Bronchial epithelial cell (primary cell): ENCODE measurements around the gene PUS3. TPM values are rescaled to one million over a fixed set of nuclear protein-coding genes. Genes with fewer than 3 reads are reported as not detected.
"Not testable (repeated sequence)": the region's sequence is repeated elsewhere in the genome, so short reads cannot be mapped to it uniquely, and the experiment has no call there.

Experiments used
- DNase-seq: peaks from one replicate; pipeline ENCODE4 v3.0.0-alpha.2; 2010; ENCODE audit warnings: low read depth
- FAIRE-seq: peaks from 2 replicates; lab custom pipeline; 2011; peaks lifted over from hg19 to GRCh38; lab: Jason Lieb, UNC
- H3K27me3 ChIP-seq: 2 replicates; pipeline ENCODE4 v1.5.1; 2011; ENCODE audit warnings: low read length; ENCODE audit not compliant: control insufficient read depth, insufficient read depth
- H3K36me3 ChIP-seq: 2 replicates; pipeline ENCODE4 v1.5.1; 2011; ENCODE audit warnings: low read length; ENCODE audit not compliant: control insufficient read depth, insufficient read depth
- H3K4me3 ChIP-seq: 2 replicates; pipeline ENCODE4 v1.5.1; 2011; ENCODE audit warnings: mild to moderate bottlenecking, low read depth, low read length, control low read depth
- total RNA-seq: library from RNA; depleted of rRNA; stranded (reverse); fragments of >200 nt; gene quantifications from 2 replicates; pipeline ENCODE4 v1.2.1, GENCODE V29; 2014
- TF ChIP-seq, protein P1 (sequence below): IDR thresholded peaks from 2 replicates; pipeline ENCODE4 v1.5.1; 2011; ENCODE audit warnings: mild to moderate bottlenecking, moderate library complexity, low read length, control low read depth, inconsistent platforms; ENCODE audit not compliant: insufficient read depth, severe bottlenecking

PUS3 gene
- total RNA-seq, 1 donor from 2014 or later, result 19.5 TPM

DNA sequence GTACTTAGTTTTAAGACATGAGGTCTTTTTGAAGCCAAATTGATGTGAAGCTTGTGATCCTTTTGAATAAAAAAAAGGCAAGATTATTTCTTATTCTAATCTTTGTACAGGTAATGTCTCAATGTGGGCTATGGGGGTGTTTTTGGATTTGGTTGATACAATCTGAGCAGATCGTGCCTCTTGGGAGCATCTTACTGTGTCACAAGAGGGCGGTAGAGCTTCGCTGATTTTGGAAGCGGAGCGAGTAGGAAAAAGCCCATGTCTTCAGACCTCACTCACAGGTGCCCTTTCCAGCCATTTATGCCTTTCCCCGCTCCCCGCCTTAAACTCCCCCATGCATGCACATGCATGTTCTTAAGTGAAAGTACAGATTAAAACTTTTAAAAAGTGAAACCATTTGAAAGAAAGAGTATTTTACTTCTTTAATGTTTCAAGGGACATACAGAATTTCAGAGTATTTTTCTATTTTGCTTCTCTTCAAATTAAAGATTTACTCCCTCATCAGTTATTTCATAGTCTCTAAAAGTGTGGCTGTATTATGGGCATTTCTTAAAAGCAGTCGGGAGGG lies 20.1 kb upstream of the PUS3 start:
- H3K4me3 ChIP-seq, result no peak overlapping the region
- TF ChIP-seq, protein P1, sequence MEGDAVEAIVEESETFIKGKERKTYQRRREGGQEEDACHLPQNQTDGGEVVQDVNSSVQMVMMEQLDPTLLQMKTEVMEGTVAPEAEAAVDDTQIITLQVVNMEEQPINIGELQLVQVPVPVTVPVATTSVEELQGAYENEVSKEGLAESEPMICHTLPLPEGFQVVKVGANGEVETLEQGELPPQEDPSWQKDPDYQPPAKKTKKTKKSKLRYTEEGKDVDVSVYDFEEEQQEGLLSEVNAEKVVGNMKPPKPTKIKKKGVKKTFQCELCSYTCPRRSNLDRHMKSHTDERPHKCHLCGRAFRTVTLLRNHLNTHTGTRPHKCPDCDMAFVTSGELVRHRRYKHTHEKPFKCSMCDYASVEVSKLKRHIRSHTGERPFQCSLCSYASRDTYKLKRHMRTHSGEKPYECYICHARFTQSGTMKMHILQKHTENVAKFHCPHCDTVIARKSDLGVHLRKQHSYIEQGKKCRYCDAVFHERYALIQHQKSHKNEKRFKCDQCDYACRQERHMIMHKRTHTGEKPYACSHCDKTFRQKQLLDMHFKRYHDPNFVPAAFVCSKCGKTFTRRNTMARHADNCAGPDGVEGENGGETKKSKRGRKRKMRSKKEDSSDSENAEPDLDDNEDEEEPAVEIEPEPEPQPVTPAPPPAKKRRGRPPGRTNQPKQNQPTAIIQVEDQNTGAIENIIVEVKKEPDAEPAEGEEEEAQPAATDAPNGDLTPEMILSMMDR, result peak; percentile 87
- H3K36me3 ChIP-seq, result no peaks in the 10 kb centered on the region
- DNase-seq, result peak; percentile 67
- no peak for FAIRE-seq
- no peaks in the 10 kb centered on the region for H3K27me3 ChIP-seq

DNA sequence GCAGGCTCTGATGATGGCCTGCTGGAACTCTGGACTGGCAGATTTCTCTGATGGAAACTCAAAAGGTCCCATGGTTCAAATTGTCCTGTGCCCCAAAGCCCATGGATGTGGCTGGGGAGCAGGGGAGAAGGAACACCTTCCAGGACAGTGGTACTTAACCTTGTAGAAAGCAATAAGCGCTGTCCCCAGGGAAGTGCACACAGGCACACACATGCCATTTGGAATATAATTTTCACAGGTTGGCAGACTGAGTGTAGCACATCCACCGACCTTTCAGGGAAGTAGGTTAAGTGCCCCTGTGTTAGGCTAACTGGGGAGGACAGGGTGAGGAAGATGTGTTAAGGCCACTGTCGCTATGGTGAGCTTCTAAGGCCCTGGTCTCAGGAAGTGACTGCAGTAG lies 19.1 kb upstream of the PUS3 start:
- DNase-seq (no peak), FAIRE-seq (no peak)
- TF ChIP-seq, protein P1, result no peak
- Histone ChIP-seq H3K36me3 (no peaks in the 10 kb centered on the region), H3K27me3 (no peaks in the 10 kb centered on the region), H3K4me3 (no peak overlapping the region)

- Histone ChIP-seq H3K36me3 (no peaks in the 10 kb centered on the region), H3K27me3 (peaks cover 2% of the 10 kb centered on the region), H3K4me3 (no peak overlapping the region)
- no peak for FAIRE-seq
- TF ChIP-seq, protein P1, result no peak
- no peak for DNase-seq
These were observed 18.0 kb upstream of the PUS3 start for GRCh38 chr11:125921042-125921441.

DNA sequence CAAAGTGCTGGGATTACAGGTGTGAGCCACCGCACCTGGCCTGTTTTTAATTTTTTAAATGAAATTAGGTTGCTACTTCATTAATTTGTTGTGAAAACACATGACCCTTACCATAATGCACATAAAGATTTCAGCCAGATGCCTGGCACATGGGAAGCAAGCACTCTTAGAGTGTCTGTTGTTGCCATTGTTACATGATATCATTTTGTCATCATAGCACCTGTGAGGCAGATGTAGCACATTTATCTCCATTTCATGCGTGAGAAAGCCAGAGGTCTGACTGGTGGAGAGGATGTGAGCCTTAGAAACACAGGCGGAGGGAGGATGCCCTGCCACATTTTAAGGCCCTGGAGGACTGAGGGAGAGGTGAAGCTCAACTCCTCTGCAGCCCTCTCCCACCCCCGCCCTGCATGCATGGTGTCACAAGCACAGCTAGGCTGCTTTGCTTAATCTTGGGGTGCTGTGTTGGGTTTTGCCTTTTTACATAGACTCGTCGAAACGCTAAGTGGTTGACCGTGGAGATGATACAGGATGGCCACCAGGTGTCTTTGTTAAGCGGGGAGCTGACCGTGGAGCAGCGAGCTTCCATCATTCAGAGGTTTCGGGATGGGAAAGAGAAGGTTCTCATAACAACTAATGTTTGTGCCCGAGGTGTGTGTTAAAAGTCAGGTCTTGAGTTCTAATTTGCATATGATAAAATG lies 15.3 kb upstream of the PUS3 start:
- Histone ChIP-seq H3K36me3 (no peaks in the 10 kb centered on the region), H3K27me3 (peaks cover 2% of the 10 kb centered on the region), H3K4me3 (no peak overlapping the region)
- no peak for DNase-seq
- TF ChIP-seq, protein P1, result no peak
- no peak for FAIRE-seq

DNA sequence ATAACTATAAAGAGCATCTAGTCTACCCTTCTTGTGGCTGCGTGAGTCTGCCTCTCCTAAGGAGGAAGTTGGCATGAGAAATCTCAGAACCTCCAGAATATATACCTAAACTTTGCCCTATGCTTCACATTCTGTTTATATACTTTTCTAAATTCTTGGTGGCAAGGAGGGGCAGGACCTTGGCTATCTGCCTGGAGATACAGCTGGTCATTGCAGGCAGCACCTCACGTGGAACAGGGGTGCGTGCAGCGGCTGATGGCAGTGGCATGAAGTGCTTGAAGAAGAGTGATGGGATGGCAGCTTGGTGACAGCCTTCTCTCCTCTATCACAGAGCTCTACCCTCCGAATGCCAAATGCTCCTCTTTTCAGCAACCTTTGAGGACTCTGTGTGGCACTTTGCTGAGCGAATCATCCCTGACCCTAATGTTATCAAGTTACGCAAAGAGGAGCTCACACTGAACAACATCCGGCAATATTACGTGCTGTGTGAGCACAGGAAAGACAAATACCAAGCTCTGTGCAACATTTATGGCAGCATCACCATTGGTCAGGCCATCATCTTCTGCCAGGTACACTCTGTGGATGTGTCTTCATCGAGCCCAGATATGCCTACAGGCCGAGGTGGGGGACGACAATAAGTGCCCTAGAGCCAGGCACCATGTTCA lies 13.8 kb upstream of the PUS3 start:
- no peaks in the 10 kb centered on the region for H3K36me3 ChIP-seq
- TF ChIP-seq, protein P1, result no peak
- no peak overlapping the region for H3K4me3 ChIP-seq
- H3K27me3 ChIP-seq, result peaks cover 2% of the 10 kb centered on the region
- FAIRE-seq (no peak), DNase-seq (no peak)

GRCh38 chr11:125914601-125915000 lies 11.6 kb upstream of the PUS3 start:
- H3K27me3 ChIP-seq, FAIRE-seq: not testable (repeated sequence)

More at GRCh38 chr11:125914601-125915000, 11.6 kb upstream of the PUS3 start:
- not testable (repeated sequence) for H3K36me3 ChIP-seq, H3K4me3 ChIP-seq, DNase-seq
